DMS153 treated with DMSO at 0.1 percent for 48 hours (cell line): ENCODE results near the gene ATP6V1B1.

Source experiments
- DNase-seq: peaks from one replicate; lab custom pipeline; 2025; ENCODE audit not compliant: unreplicated experiment; lab: John Stamatoyannopoulos, UW

ATP6V1B1 gene

GRCh38 chr2:70943205-70943871 lies 7.6 kb downstream of the ATP6V1B1 start:
- no peak for DNase-seq

GRCh38 chr2:70944111-70944690 lies 8.5 kb downstream of the ATP6V1B1 start:
- no peak for DNase-seq

- peak; percentile 37 for DNase-seq
Measured at GRCh38 chr2:70946832-70947442, 11.2 kb downstream of the ATP6V1B1 start.

- DNase-seq = no peak
Measured at GRCh38 chr2:70947556-70948184, 12.0 kb downstream of the ATP6V1B1 start.

- peak; percentile 40 for DNase-seq
Measured at GRCh38 chr2:70948337-70949003, 12.8 kb downstream of the ATP6V1B1 start.

GRCh38 chr2:70949086-70949485 lies 13.4 kb downstream of the ATP6V1B1 start:
- no peak for DNase-seq

- DNase-seq = no peak
Measured at GRCh38 chr2:70954886-70955285, 19.2 kb downstream of the ATP6V1B1 start.

GRCh38 chr2:70956141-70956540 lies 20.4 kb downstream of the ATP6V1B1 start:
- DNase-seq = no peak

GRCh38 chr2:70957798-70958197 lies 22.1 kb downstream of the ATP6V1B1 start:
- DNase-seq = no peak

- no peak for DNase-seq
Measured at GRCh38 chr2:70958759-70959158, 23.1 kb downstream of the ATP6V1B1 start.

GRCh38 chr2:70959271-70959761 lies 23.6 kb downstream of the ATP6V1B1 start:
- no peak for DNase-seq

- no peak for DNase-seq
Measured at GRCh38 chr2:70959851-70960832, 24.4 kb downstream of the ATP6V1B1 start.

- DNase-seq = no peak
Measured at GRCh38 chr2:70960833-70961647, 25.3 kb downstream of the ATP6V1B1 start.

GRCh38 chr2:70961648-70961994 lies 25.9 kb downstream of the ATP6V1B1 start:
- DNase-seq = no peak

GRCh38 chr2:70962211-70962884 lies 26.6 kb downstream of the ATP6V1B1 start:
- no peak for DNase-seq

GRCh38 chr2:70962885-70963878 lies 27.5 kb downstream of the ATP6V1B1 start:
- no peak for DNase-seq

- DNase-seq = no peak
Measured at GRCh38 chr2:70964133-70964532, 28.4 kb downstream of the ATP6V1B1 start.
